Measurements from ENCODE around the gene PHLDB2. TPM values are rescaled to one million over a fixed set of nuclear protein-coding genes. Genes with fewer than 3 reads are reported as not detected.

PHLDB2 gene
- total and polyA plus RNA-seq, 2 of the 8 experiments (the other 6 are each of a cell fraction or from before 2014, with no cell fraction given), result 5.8 to 22.6 TPM

DNA sequence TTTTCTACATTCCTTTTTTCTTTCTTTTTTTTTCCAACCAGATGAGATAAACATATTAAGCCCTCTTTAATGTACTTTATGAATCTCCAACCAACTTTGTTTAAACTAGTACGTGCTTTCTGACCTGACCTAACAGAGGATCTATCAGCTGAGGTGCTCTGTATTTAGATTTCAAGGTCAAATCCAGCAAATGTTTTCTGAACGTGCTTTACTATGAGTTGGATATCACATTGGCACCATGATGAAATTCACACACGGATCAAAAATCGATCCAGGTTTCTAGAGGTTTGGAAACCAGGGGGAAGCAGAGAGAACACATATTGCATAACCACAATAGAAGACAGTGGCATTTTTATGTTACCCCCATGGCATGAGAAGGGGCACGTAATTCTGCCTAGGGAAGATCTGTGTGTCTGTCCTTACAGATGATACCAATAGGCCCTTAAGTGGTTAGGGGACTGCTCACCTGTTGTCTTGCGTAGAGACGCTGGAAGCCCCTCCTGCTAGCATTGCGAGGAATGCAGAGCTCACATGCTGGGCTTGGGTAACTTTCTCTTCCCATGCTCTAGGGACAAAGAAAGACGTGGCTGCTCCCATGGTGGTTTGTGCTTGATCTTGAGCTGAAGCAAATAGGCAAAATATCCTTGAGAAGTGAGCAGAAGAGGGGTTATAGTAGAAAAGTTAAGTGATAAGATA lies 60.5 kb downstream of the PHLDB2 start (continued):
- TF ChIP-seq SIN3A (conservative IDR thresholded peaks at IDR 0.05 in 1 of 2, IDR thresholded peaks at IDR 0.05 in 1 of 2; ENCODE audit: low read depth in 1 of 2, low read length in 2 of 2) (no peak), ASH2L (IDR thresholded peaks at IDR 0.05; ENCODE audit: low read length) (no peak), CHD2 (IDR thresholded peaks at IDR 0.05; ENCODE audit: low read length) (no peak), CTBP2 (IDR thresholded peaks at IDR 0.05; ENCODE audit: borderline replicate concordance, insufficient read depth, insufficient read length, low read length) (no peak), CTCF (IDR thresholded peaks at IDR 0.05; ENCODE audit: control extremely low read depth in 1 of 3, insufficient read depth in 1 of 3, low read depth in 1 of 3, low read length in 3 of 3) (no peak), JUN (IDR thresholded peaks at IDR 0.05; ENCODE audit: low read depth, low read length) (no peak), USF2 (IDR thresholded peaks at IDR 0.05; ENCODE audit: low read length) (no peak), GTF2F1 (IDR thresholded peaks at IDR 0.05; ENCODE audit: borderline replicate concordance, low read depth, low read length) (no peak), EP300 (IDR thresholded peaks at IDR 0.05; ENCODE audit: borderline replicate concordance in 1 of 2, low read depth in 2 of 2, low read length in 2 of 2) (peak in 1 of 2 experiments; percentile 87; a peak in 1 of 3 replicates), CEBPB (IDR thresholded peaks at IDR 0.05; ENCODE audit: low read depth, low read length) (peak; percentile 62; the same call in 1 of the 2 replicates), GABPA (IDR thresholded peaks at IDR 0.05; ENCODE audit: borderline replicate concordance, insufficient read depth, low read length) (no peak), RAD21 (IDR thresholded peaks at IDR 0.05 in 1 of 2, conservative IDR thresholded peaks at IDR 0.05 in 1 of 2; ENCODE audit: low read depth in 2 of 2, low read length in 2 of 2) (no peak), SP1 (IDR thresholded peaks at IDR 0.05; ENCODE audit: low read depth, low read length) (peak; percentile 61; the same call in 1 of the 2 replicates), KDM4A (IDR thresholded peaks at IDR 0.05; ENCODE audit: low read depth, low read length, severe bottlenecking) (no peak), POLR2AphosphoS5 (IDR thresholded peaks at IDR 0.05; ENCODE audit: low read depth, low read length) (peak; percentile 99), TCF12 (IDR thresholded peaks at IDR 0.05; ENCODE audit: low read depth, low read length) (peak; percentile 96), MAFK (IDR thresholded peaks at IDR 0.05; ENCODE audit: low read depth, low read length) (no peak)
- TF ChIP-seq, protein P1, sequence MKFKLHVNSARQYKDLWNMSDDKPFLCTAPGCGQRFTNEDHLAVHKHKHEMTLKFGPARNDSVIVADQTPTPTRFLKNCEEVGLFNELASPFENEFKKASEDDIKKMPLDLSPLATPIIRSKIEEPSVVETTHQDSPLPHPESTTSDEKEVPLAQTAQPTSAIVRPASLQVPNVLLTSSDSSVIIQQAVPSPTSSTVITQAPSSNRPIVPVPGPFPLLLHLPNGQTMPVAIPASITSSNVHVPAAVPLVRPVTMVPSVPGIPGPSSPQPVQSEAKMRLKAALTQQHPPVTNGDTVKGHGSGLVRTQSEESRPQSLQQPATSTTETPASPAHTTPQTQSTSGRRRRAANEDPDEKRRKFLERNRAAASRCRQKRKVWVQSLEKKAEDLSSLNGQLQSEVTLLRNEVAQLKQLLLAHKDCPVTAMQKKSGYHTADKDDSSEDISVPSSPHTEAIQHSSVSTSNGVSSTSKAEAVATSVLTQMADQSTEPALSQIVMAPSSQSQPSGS (IDR thresholded peaks at IDR 0.05; ENCODE audit: low read length), result no peak

Measured in H1 (cell line).